GM18502 (cell line): ENCODE measurements around the gene CWC27.
A peak's percentile ranks its signal among the peaks of the same experiment; 100 is the strongest.

Source experiments
- ATAC-seq: cut with Tn5 transposase; IDR thresholded peaks from one replicate; pipeline ENCODE4 v1.9.1; 2021; ENCODE audit warnings: mild to moderate bottlenecking; ENCODE audit not compliant: unreplicated experiment, poor library complexity

Gene CWC27

GRCh38 chr5:65024681-65025080 is 256.0 kb downstream of the CWC27 start:
- no peak for ATAC-seq

- no peak for ATAC-seq
Observed at GRCh38 chr5:65026816-65027548, 258.3 kb downstream of the CWC27 start.

- ATAC-seq: no peak
Observed at GRCh38 chr5:65029178-65029577, 260.4 kb downstream of the CWC27 start.

GRCh38 chr5:65030056-65030455 is 261.3 kb downstream of the CWC27 start:
- no peak for ATAC-seq

- no peak for ATAC-seq
Observed at GRCh38 chr5:65032250-65032649, 263.5 kb downstream of the CWC27 start.

- ATAC-seq: no peak
Observed at GRCh38 chr5:65034029-65034812, 265.5 kb downstream of the CWC27 start.

- no peak for ATAC-seq
Observed at GRCh38 chr5:65034813-65035209, 266.1 kb downstream of the CWC27 start.

GRCh38 chr5:65035211-65036206 is 266.8 kb downstream of the CWC27 start:
- ATAC-seq: peak; percentile 89

GRCh38 chr5:65037831-65038815 is 269.4 kb downstream of the CWC27 start:
- ATAC-seq: no peak

GRCh38 chr5:65041296-65042158 is 272.8 kb downstream of the CWC27 start:
- ATAC-seq: no peak

GRCh38 chr5:65043843-65044359 is 275.2 kb downstream of the CWC27 start:
- ATAC-seq: peak; percentile 52

- ATAC-seq: no peak
Observed at GRCh38 chr5:65047225-65047624, 278.5 kb downstream of the CWC27 start.

GRCh38 chr5:65047948-65048690 is 279.4 kb downstream of the CWC27 start:
- peak; percentile 53 for ATAC-seq

- ATAC-seq: peak; percentile 51
Observed at GRCh38 chr5:65050140-65050539, 281.4 kb downstream of the CWC27 start.

GRCh38 chr5:65050826-65051498 is 282.2 kb downstream of the CWC27 start:
- ATAC-seq: no peak

GRCh38 chr5:65055938-65056337 is 287.2 kb downstream of the CWC27 start:
- ATAC-seq: no peak
